GM18858 (cell line): ENCODE measurements around the gene UBL3.
A peak's percentile ranks its signal among the peaks of the same experiment; 100 is the strongest.

ENCODE experiments used
- ATAC-seq: cut with Tn5 transposase; IDR thresholded peaks from one replicate; pipeline ENCODE4 v1.9.1; 2021; ENCODE audit not compliant: unreplicated experiment

Gene UBL3

DNA sequence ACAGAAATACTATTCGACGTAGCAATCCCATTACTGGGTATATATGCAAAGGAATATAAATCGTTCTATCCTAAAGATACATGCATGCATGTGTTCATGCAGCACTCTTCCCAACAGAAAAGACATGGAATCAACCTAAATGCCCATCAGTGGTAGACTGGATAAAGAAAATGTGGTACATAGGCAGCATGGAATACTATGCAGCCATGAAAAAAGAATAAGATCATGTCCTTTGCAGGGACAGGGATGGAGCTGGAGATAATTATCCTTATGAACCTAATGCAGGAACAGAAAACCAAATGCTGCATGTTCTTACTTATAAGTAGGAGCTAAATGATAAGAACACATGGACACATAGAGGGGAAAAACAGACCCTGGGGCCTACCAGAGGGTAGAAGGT, 89.3 kb downstream of the UBL3 start:
- no peak for ATAC-seq

DNA sequence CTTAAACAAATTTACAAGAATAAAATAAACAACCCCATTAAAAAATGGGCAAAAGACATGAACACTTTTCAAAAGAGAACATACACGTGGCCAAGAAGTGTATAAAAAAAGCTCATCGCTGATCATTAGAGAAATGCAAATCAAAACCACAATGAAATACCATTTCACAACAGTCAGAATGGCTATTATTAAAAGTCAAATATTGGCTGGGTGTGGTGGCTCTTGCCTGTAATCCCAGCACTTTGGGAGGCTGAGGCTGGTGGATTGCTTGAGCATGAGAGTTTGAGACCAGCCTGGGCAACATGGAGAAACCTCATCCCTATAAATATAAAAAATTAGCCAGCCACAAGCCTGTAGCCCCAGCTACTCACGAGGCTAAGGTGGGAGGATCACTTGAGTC, 89.9 kb downstream of the UBL3 start:
- no peak for ATAC-seq

DNA sequence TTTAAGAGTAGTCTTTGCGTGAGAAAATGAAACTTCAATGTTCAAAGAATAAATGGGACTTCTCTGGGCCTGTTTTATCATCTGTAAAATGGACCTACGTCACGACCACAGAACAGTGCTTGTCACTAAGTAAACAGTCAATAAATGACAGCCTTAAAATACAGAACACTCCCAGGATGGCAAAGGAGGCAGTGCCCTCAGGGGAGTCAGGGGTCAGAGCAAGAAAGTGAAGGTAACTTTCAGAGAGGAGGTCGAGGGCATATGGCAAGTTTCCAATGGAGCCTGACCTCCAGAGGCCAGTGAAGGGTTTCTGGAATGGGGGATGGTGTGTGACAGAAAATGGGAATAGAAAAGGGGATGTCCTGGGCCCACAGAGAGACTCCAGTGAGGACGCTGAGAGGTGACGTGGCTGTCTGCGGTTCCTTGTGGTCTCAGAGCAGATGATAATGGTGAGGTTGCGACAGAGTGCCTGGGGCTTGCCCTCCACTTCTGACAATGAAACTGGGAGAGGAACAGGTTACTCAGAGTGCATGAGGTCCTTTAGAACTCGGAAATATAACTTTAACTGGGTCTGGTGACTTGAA, 91.8 kb downstream of the UBL3 start:
- ATAC-seq = peak; percentile 91

DNA sequence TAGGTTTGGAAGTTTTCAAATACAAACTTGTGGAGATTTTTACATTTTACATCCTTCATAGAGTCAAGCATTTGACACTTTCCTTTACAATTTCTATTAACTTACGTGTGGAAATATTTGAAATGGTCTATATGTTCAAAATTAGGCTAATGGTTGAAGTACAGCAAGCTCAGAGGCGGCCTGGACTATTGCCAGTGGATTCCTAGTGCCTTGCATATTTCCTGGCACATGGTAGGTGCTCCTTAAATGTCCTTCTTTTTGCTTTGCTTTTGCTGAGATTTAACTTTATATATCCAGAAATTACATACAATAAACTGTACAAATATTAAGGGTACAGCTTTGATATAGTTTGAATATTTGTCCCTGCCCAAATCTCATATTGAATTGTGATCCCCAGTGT, 93.9 kb downstream of the UBL3 start:
- ATAC-seq = no peak

DNA sequence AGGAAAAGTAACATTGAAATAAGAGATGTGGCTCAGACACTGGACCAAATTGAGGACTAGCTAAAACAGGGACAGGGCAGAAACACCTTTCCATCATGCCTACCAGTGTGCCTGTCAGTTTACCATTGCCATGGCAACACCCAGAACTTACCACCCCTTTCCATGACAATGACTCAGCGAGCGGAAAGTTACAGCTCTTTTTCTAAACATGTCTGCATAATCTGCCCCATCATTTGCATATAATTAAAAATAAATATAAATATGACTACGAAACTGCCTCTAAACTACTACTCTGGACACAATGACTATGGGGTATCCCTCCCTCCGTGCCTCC, 96.0 kb downstream of the UBL3 start:
- ATAC-seq = no peak

DNA sequence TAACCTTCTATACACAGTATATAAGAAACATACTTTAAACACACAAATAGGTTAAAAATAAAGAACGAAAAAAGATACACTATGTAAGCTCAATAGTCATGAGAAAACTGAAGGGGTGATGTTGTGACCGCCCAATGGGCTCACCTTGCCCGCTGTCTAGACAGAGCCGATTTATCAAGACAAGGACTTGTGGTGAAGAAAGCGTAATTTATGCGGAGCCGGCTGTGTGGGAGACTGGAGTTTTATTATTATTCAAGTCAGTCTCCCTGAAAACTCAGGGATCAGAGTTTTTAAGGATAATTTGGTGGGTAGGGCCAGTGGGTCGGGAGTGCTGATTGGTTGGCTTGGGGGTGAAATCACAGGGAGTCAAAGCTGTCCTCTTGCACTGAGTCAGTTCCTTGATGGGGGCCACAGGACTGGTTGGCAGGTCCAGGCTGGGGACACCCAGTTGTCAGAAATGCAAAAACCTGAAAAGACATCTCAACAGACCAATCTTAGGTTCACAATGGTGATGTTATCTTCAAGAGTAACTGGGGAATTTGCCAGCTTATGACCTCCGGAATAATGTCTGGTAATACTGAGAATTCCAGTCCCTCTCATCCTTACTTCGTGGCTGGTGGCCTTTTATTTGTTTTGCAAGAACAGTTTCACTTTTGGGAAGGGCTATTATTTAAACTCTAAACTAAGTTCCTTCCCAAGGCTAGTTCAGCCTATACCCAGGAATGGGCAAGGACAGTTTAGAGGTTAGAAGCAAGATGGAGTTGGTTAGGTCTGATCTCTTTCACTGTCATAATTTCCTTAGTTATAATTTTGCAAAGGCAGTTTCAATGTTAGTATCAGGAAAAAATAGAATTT, 96.6 kb downstream of the UBL3 start:
- no peak for ATAC-seq

DNA sequence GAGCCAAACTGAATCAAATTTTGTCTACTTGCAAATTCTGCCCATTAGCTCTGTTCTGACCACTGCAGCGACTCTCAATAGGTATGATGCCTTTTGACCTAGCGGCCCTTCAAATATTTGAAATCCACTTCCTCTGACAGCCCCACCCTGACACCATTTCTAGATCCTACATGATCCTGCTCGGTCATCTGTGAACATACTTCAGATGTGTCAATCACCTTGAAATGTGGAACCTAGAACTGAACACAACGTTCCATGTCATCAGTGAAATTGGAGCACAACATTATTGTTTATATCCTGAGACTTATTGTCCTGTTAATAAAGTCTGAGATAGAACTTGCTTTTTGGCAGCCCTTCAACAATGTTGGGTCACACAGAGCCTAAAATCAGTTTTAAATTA, 98.2 kb downstream of the UBL3 start:
- no peak for ATAC-seq

DNA sequence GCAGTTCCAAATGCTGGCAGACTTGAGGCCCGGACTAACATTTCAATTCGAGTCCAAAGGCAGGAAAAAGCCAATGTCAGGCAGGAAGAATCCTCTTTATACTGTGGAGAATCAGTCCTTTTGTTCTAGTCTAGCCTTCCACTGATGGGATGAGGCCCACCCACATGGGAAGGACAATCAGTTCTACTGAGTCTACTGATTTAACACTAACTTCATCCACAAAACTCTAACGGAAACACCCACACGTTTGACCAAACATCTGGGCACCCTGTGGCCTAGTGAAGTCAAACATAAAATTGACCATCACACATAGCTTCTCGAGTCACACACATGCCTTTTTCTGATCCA, 100.3 kb downstream of the UBL3 start:
- no peak for ATAC-seq

DNA sequence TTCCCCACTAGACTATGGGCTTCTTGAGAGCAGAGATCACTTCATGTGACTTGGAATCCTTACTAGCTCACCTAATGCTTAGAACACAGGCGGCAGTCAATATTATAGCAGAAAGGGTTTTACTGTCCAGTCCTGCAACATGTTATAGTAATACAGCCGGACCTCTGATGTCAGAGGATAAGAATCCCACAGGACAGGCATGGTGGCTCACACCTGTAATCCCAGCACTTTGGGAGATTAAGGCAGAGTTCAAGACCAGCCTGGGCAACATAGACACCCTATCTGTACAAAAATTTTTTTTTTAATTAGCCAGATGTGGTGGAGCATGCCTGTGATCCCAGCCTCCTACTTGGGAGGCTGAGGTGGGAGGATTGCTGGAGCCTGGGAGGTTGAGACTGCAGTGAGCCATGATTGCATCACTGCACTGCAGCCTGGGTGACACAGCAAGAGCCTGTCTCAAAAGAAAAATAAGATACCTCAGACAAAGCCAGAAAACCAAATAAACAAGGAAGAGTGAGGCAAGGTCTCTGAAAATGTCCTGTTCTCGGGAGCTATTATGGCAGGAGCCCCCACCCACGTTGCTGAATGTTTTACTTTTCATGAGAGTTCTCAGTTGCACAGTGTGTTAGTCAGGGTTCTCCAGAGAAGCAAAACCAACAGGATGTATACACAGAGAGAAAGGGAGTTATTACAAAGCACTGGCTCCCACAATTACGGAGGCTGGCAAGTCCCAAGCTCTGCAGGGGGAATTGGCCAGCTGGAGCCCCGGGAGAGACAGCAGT, 100.8 kb downstream of the UBL3 start:
- no peak for ATAC-seq

DNA sequence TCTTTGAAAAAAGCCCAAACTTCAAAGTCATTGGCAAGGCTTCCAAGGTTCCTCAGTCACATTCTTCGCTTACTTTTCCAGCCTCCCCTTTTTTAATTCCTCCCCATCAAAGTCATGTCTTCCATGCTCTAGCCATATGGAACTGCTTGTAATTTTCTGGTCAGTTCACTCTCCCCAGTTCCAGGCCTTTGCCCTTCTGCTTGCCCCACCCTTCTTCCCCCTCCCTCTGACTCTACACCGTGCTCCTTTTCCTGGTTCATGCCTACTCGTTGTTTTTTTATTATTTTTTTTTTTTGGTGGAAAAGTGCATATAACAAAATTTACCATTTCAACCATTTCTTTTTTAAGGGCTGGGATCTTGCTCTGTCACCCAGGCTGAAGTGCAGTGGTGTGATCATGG, 102.3 kb downstream of the UBL3 start:
- no peak for ATAC-seq

DNA sequence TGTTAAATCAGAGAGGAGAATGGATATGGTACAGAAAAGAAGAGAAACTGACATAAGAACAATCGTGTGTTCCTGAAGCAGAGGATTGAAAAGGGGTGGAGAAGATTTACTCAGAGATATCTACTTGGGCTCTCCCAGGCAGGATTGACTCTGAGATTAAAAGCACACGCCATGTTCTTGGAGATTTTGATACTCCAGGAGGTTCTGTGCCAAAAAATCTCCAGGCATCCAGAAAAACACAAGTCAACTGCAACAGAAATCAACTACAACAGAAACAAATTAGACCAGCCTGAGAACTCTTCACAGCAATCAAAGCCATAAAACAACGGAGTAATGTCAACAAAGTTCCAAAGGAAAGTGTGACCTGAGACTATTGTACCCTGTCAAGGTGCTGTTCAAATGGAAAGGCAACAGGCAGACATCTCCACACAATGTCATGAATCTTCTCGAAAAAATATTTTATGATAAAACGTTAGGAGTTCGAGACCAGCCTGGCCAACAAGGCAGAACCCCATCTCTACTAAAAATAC, 104.2 kb downstream of the UBL3 start:
- ATAC-seq = no peak

DNA sequence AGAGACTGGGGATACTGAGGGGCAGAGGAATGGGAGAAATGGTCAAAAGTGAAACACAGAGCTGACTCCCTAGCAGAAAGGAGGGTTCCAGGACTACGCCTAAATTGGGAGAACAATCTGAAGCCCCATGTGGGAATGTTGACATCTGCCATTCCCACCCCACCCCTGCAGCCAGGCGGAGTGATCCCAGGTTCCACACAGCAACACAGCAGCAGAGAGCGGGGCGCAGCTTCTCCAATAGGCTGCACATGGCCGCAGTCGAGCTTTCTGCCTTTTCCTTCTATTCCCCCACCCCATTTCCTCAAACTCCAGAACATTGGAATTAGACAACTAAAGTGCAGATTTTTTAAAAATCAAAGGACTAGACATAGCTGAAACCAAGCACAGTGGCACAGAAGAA, 104.7 kb downstream of the UBL3 start:
- no peak for ATAC-seq

DNA sequence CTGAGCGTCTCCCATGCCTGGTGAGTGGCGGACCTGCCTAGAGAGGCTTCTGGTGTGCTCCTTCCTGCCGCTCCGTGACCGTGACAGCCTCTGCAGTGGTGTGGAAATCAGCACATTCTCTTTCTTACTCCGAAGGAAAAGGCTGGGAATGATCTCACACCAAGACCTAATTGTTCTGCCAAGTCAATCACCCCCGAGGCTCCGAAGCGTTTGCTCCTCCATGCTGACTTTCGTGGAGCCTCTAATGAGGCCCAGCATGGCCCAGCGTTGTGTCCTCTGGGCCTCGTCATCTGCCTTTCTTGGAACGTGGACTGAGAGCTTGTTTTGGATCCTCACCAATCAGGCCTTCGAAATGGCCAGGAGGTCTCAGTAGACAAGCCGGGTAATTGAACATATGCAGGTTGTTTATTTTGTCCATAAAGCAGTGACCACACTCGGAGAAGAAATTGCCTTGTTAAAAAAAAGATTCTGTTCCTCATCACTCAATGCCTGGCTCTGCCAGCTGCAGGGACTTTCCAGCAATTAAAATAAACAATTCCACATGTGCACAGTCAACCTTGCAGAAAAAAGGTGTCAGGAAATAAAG, 107.1 kb downstream of the UBL3 start:
- no peak for ATAC-seq

DNA sequence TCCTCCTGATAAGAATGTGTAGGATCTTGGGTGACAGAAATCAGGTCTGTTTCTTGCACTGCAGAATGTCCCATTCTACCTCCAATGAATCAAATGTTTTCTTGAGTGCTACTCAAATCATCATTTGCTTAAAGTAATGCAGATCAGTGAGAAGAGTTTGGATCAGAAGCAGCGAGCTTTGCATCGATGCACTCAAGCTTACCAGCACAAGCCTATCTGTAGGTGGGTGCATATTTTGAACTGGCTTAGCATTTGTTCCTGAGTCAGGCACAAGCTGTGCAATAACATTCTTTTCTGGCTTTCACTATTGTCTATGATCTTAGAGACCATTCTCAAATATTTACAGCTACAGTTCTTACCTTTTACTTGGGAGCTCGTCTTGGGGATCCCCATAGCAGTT, 109.5 kb downstream of the UBL3 start:
- no peak for ATAC-seq

DNA sequence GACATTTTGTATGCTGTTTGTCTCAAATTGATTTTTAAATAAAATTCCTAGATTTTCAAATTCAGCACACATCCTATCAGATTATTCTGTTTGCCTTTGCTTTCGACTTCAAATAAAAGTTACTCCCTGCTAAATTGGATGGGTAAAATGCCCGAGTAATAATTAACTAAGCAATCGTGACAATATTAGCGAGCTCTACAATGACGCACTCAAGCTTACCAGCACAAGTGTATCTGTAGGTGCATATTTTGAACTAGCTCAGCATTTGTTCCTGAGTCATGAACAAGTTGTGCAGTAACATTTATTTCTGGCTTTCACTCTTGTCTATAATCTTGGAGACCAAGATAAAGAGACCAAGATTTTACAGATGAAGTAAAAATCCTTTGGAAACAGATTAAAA, 113.4 kb downstream of the UBL3 start:
- no peak for ATAC-seq

DNA sequence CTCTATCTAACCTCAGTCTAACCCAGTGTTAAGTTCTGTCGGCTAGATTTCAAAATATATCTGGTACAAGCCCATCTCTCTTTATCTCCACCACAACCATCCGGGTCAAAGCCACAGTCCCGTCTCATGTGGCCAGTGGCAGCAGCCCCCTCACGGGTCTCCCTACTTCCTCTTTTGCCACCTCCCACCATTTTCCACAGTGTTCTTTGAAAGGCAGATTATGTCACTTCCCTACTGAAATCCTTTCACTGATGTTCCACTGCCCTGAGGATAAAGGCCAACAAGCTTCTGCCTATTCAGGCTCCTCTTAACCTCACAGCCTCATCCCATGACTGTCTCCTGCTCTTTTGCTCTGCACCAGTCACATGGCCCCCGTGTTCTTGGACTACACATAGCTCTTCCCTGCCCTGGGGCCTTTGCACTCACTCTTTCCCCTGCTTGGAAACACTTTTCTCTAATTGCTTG, 117.2 kb downstream of the UBL3 start:
- ATAC-seq = no peak

DNA sequence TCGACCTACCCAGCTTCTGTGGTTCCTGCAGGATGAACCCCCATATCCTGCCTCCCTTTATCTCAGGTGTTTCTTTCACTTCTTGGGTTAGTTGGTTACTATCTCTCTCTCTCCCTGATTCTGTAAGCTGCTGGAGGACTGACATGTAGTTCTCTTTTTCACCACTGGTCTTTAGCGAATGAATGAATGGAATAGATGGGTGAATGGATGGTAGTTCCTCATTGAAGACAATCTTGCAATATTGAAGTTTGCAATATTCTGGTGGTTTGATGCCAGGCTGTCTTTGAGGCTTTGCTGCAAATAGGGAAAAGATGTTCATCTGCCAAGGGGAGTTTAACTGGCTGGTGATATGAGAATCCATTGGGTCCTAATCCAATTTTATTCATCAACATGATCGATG, 120.2 kb downstream of the UBL3 start:
- ATAC-seq = no peak

DNA sequence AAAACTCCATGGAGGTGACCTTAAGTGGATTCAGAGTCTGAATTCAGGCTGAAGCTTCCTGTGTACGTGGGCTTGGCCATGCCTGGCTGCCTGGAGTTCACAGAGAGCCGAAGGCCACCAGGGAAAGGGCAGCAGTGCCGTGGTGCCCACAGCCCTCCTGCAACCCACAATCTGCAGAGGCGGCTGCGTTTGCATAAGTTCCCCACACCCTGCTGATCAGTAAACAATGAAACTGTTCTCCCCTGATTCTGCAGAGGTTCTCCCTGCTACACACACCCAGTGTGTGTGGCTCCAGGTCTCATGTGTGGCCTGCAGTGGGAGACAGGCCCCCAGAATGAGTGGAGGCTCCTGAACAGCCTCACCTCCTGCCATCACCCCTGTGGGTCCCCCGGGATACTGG, 128.0 kb downstream of the UBL3 start:
- no peak for ATAC-seq

DNA sequence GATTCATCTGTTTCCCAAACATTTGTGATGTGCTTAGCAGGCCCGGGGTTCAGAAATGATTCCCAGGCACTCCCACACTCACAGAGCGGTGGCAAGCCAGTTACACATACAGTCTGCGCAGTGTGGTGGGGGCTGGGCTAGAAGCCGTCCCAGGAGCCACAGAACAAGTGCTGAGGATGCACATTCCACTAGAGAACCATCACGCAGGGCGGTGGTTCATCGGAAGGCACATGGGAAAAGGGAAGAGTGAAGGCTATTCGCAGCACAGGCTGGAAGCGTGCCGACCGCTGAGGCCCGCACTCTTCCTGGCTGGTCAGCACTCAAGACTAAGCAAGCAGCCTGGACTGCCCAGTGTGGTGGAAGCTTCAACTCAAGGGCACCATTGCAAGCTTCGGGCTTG, 128.7 kb downstream of the UBL3 start:
- no peak for ATAC-seq

DNA sequence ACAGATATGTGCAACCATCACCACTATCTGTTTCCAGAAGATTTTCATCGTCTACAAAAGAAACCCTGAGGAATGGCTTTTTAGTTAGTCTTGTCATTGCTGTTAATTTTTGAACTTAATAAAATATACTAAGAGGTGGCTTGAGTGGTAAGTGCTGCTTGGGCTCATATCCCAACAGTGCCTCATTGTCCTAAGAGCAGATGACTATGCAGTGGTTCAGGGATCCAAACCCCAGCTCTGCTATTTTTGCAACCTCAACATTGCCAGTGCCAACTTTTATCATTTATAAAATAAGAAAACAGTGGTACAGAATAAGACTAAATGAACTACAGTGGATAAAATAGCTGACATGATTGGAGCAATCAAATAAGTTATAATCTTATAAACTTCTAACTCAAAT, 131.7 kb downstream of the UBL3 start:
- ATAC-seq = no peak

DNA sequence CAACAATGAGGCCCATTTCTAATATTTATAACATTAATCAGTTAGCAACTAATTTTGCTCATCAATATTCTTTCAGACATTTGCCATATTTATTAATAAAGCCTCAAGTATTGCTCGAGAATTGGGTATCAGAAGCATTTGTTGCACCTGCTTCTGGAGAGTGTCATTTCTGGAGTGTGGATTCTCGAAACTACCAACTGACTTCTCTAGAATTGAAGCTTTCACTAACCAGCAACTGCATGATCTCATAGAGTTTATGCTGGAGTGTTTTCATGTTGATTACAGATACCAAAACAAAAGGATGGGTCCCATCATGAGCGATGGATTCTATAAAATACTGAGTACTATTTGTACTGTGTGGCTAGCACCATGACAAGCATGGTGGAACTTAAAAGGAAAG, 133.9 kb downstream of the UBL3 start:
- ATAC-seq = no peak
